Prostate gland (tissue), 2 donors: ENCODE measurements around the gene NTN1.

Source experiments
- POLR2AphosphoS5 ChIP-seq: sonication (generic); formaldehyde crosslinking; IDR thresholded peaks from one replicate; pipeline ENCODE4 v1.6.1; 2017; ENCODE audit warnings: antibody characterized with exemption
- TF ChIP-seq, protein P1 (sequence below), 4 experiments: fragments of 200-600 bp in 2 of 4; fragments of 450-650 bp in 2 of 4; sonication (generic) in 2 of 4; IDR thresholded peaks; 1 replicate in 3 of 4; 2 replicates in 1 of 4; pipeline ENCODE4 v1.5.1; 2016 to 2019; ENCODE audit warnings: antibody characterized with exemption in 4 of 4, mild to moderate bottlenecking in 2 of 4, moderate library complexity in 2 of 4

DNA sequence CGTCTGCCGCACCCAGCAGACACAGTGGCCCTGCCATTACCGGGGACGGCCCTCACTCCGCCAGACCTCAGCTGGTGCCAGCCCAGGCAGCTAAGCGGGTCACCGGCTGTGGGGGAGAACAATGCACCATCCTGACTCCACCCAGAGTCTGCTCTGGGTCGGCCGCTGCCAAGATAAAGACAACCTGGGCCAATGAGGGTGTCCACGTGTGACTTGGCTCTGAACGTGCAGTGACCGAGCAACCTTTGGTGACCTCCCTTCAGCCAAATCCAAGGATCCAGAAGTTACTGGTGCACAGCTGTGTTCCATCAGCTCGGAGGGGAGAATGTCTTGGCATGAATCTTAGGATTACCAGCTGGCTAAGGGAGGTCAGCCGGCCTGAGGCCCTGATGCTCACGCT, 155.9 kb downstream of the NTN1 start:
- TF ChIP-seq, protein P1, sequence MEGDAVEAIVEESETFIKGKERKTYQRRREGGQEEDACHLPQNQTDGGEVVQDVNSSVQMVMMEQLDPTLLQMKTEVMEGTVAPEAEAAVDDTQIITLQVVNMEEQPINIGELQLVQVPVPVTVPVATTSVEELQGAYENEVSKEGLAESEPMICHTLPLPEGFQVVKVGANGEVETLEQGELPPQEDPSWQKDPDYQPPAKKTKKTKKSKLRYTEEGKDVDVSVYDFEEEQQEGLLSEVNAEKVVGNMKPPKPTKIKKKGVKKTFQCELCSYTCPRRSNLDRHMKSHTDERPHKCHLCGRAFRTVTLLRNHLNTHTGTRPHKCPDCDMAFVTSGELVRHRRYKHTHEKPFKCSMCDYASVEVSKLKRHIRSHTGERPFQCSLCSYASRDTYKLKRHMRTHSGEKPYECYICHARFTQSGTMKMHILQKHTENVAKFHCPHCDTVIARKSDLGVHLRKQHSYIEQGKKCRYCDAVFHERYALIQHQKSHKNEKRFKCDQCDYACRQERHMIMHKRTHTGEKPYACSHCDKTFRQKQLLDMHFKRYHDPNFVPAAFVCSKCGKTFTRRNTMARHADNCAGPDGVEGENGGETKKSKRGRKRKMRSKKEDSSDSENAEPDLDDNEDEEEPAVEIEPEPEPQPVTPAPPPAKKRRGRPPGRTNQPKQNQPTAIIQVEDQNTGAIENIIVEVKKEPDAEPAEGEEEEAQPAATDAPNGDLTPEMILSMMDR (IDR thresholded peaks at IDR 0.05): no peak
- TF ChIP-seq POLR2AphosphoS5: peak; percentile 31
